GM12892 (cell line): Measurements from ENCODE around the gene LGALS9B.
"Not testable (repeated sequence)": the region's sequence is repeated elsewhere in the genome, so short reads cannot be mapped to it uniquely, and the experiment has no call there.

ENCODE experiments used
- POLR2A ChIP-seq: IDR thresholded peaks from 2 replicates; pipeline ENCODE4 v1.6.1; 2011; ENCODE audit warnings: low read depth, low read length, control low read depth
- POLR2AphosphoS5 ChIP-seq: IDR thresholded peaks from 2 replicates; pipeline ENCODE4 v1.6.1; 2011; ENCODE audit warnings: low read depth, low read length, control low read depth

- not testable (repeated sequence) for TF ChIP-seq POLR2A, POLR2AphosphoS5
Measured at GRCh38 chr17:20400559-20401305, 66.6 kb downstream of the LGALS9B start.
